HG03558 (cell line): ENCODE results near the gene KBTBD8.

Source experiments
- ATAC-seq: cut with Tn5 transposase; IDR thresholded peaks from one replicate; pipeline ENCODE4 v1.9.1; 2021; ENCODE audit warnings: moderate number of reproducible peaks; ENCODE audit not compliant: unreplicated experiment; ENCODE audit errors: extremely low read depth

The KBTBD8 gene, protein sequence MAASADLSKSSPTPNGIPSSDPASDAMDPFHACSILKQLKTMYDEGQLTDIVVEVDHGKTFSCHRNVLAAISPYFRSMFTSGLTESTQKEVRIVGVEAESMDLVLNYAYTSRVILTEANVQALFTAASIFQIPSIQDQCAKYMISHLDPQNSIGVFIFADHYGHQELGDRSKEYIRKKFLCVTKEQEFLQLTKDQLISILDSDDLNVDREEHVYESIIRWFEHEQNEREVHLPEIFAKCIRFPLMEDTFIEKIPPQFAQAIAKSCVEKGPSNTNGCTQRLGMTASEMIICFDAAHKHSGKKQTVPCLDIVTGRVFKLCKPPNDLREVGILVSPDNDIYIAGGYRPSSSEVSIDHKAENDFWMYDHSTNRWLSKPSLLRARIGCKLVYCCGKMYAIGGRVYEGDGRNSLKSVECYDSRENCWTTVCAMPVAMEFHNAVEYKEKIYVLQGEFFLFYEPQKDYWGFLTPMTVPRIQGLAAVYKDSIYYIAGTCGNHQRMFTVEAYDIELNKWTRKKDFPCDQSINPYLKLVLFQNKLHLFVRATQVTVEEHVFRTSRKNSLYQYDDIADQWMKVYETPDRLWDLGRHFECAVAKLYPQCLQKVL

DNA sequence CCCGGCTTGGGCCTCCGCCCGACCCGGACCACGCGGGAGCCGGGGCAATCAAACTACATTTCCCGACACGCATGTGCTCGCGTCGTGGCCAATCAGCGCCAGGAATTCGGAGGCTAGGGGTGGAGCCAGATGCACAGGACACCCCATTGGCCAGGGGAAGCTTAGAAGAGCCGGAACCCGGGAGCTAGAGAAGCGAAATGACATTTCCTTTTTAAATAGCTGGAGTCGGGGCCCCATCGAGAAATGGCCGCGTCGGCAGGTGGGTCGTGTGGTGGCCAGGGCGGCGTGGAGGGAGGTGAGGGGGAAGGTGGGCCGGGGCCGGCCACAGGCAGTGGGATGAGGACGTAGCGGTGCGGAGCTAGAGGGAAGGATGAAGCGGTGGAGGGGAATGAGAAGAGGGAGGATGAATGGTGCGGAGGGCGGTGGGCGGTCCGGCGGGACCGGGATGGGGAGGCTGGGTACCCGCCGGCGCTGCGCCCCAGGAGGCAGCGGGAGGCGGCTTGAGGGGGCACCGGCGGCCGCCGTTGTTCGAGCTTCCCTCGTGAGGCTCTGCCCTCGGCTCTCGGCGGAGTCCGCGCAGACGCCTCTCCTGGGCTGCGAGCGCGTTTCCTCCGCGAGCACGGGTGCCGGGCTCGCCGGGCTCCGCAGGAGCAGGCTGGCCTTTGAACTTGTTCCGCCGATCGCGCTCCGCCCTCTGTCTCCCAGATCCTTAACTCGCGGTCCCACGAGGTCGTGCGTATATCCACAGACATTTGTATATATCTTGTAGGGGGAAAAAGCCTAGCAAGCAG lies at the start of gene KBTBD8:
TSS of gene KBTBD8 (plus strand) at position 195 of the 791 bp plus-strand sequence. CDS start at position 244, 49 bp downstream.
- peak; percentile 78 for ATAC-seq

DNA sequence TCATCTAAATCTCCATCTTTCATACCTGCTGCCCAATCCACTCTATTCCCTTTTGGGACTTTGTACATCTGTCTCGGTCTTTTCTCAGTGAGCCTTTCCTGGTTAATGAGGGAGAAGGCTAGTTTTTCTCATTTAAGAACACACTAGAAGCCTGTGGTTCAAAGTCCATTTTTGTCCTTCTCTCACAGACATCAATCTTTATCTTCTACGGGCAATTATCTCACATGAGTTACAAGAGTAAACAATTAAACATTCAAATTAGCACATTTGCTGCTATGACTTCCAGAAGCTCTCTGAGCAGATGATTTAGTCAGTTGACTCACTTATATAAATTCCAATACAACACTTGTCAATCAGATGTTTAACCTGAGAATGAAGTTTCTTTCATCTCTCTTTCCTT lies 49.3 kb upstream of the KBTBD8 start:
- ATAC-seq = no peak

DNA sequence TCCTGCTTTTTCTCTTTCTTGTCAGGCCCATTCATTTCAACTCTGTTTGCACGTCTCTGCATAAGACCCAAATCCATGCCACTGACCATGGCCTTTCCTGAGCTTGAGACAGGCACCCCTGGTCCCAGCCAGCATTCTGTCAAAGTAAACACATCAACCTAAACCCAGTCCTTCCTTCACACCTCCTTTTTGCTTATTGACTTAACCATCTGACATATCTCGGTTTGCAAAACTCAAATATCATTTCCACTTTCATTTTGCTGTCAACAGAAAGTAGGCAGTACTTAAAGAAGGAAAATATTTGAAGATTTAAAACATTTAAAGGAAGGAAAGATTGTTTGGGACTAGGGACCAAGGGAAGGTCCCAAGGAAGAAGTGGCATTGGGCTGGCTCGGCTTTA lies 48.2 kb upstream of the KBTBD8 start:
- no peak for ATAC-seq

DNA sequence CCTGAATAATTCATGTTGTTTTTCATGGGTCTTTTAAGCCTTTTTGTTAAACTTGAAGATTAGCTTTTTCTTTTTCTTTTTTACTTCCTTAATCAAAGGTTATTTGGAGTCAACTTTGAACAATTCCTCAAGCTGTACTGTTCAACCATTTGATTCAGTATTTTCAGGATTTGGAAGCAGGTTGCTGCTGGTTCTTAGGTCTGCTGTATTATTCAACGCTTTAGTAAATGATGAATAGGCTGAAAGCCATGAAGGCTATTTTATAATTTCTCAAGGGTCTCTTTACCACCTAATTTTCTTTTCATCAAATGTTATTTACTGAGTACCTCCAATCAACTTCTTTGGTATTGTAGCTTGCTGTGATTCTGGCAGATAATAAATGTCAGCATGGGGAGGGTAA lies 45.8 kb upstream of the KBTBD8 start:
- ATAC-seq = no peak

DNA sequence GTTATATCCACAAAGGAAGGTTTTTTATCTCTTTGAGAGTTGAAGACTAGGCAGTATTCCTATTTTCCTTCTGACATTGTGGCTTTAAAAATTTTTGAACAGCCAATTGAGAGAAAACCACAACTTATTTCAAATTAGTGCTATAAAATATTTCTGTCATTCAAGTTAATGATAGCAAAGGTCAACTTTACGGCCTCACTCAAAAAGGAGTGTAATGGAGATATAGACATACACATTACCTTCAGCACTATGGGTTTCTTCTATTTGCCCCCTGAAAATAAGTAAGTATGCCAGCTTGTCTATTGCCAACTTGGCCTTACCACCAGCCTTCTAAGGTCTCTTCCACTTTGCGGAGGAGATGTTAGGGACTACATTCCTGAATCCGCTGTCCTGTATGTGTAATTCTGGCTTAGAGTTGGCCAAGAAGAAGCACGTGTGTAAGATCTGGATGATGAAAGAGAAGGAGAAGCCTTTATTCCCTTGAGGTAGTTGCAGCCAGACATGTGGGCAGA lies 44.1 kb upstream of the KBTBD8 start:
- ATAC-seq = no peak

DNA sequence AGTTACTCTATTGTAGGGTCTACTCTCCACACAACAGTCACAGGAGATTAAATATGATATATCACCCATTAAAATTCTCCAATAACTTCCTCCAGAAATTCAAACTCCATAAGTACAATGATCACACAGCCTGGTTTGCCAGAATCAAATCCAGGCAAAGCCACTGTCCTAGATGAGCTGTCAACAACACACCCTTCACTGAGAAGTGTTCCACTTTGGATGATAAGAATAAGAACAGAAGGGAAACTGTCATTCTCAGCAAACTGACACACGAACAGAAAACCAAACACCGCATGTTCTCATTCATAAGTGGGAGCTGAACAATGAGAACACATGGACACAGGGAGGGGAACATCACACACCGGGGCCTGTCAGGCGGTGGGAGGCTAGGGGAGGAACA lies 41.4 kb upstream of the KBTBD8 start:
- no peak for ATAC-seq

DNA sequence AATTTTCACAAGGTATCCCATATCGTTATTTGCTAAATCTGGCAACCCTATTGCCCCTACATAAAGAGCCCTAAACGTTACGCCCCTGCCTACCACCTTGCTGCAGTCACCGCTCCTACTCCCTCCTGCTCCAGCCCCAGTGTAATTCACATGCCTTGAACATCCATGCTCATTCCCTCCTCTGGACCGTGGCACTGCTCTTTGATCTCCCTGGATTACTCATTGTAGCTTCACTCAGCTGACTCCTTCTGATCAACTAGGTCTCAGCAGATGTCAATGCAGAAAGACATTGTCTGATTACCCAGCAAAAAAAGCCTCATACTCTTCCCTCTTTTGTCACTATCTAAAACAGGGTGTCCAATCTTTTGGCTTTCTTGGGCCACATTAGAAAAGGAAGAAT lies 40.7 kb upstream of the KBTBD8 start:
- no peak for ATAC-seq

DNA sequence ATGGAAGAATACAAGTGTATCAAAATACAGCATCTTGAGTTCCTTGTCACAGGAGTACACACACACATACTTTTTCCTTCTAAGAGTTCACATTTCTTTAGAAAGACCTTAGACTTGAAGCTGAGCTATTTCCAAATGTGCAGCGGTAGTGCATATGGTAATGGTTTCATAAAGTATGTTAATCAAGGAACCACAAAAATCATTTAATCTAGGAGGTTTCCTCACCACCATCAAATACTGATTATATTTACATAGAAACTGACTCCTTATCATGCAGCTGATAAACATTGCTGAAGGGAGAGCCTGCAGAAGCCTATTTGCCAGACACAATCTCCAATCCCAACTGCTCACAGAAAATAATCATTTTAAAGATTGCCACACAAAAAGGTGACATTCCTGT lies 40.0 kb upstream of the KBTBD8 start:
- ATAC-seq = no peak

DNA sequence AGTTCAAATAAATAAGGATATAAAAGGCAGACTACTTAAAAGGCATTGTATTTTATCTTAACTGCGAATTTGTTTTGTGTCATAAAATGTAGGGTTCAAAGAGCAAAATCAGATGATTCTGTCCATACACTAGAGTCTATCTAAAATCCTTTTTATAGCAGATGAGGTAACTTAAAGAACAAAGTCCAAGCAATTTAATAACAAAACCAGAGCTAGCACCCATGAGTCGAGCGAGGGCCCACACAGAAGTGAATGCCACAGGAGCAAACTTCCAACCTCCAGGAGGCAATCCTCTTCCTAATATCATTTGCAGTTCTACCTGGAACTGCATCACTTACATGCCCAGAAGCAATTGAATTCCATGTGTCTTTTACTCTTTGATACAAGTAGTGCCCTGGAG lies 35.4 kb upstream of the KBTBD8 start:
- ATAC-seq = no peak

DNA sequence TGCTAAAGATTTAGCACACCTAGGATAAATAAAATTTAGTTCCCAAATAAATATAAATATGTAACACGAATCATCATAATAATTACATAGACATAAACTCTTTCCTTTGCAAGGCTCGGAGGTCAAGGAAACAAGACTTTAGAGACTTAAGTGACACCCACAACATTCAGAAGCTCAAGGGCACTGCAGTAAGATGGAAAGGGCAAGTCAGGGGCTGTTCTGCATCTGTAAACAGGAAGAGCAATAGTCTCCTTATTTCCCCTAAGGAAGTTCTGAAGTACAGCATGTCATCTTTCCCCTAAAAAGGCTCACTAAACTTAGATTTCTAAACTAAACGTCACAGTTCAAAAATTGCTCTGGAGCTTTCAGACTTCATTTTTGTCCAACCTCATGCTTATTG lies 26.9 kb upstream of the KBTBD8 start:
- no peak for ATAC-seq

DNA sequence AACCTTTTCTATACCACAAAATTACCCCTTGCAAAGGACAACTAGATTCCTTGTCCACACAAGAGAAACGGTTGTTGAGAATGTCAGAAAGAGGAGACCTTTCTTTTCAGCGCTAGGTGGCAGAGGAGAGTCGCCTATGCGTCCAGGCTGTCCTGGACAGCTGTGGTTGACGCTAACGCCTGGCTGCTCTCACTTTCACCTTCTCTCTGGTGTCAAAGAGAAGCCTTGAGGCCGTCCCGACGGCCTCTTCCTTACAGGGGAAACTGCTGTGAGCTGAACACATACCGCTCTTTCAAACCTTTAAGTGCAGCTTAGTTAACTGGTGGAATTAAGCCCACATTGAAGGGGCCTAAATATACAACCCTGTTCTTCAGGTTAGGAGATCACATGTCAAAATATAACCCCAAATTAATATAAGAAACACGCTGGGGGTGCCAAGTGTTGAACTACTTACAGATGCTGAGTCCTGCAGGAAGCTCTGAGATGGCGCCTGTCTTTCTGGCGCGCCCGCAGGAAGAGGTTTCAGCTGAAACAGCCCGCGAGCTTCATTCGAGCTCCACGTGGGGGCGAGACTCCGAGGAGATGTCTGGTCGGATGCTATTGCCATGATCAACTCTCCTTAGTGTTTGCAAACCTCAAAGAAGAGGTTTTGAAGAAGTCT lies 26.1 kb upstream of the KBTBD8 start:
- peak; percentile 99 for ATAC-seq

DNA sequence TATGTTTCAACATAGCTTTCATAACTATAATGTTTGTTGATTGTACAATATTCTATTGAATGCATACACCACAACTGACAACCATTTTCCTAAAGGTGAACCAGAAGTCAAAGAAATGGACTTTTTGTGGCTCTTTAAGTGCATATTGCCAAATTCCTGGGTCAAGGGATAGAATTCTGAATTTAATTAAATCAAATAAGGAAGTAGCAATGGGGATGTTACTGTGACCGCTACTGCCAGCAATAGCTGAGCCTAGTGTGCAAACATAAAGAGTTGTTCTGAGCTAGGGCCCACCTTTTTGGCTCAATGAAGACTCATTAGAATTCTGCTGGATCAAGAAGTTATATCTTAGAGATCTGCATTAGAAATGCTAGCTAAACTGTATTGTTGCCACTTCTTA lies 17.3 kb upstream of the KBTBD8 start:
- no peak for ATAC-seq

DNA sequence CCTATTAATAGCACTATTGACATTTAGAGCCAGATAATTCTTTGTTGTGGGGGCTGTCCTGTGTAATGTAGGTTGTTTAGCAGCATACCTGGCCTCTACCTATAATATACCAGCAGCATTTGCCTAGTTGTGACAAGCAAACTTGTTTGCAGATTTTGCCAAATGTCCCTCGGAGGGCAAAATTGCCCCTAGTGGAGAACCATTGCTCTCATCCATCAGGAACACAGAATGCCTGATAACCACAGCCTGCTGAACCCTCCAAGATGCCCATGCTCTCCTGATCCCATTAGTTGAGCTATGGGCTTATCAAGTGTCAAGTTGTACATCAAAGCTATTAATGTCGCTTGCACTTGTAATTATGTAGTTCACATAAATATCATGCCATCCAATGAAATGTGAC lies 15.0 kb upstream of the KBTBD8 start:
- ATAC-seq = no peak

DNA sequence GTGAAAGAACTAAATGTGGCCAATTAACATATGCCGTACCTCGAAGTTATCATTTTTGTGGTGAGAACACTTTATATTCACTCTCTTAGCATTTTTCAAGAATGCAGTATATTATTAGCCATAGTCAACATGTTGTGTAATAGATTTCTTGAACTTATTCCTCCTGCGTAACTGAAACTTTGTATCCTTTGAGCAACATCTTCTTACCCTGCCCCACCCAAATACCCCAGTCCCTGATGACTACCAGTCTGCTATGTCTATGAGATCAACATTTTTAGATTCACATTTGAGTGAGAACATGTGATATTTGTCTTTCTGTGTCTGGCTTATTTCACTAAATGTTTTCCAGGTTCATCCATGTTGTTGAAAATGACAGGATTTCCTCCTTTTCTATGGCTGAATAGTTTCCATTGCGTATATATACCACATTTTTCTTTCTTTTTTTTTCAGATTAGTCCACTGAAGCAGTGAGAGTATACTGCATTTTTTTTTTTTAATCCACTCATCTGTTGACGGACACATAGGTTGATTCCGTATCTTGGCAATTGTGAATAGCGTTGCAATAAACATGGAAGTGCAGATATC lies 12.7 kb upstream of the KBTBD8 start:
- ATAC-seq = no peak

DNA sequence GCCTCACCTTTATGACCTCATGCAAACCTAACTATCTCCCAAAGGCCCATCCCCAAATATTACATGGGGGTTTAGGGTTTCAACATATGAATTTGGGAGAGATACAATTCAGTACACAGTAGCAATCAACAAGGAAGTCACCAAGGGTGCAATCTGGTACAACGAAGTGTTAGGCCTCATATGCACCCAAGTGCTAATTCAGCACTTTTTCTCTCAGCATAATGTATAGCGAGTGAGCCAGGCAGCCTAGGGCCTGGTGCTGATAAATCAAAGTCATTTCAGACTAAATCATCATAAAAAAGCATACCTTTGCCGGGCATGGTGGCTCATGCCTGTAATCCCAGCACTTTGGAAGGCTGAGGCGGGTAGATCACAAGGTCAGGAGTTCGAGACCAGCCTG lies 11.7 kb upstream of the KBTBD8 start:
- no peak for ATAC-seq

DNA sequence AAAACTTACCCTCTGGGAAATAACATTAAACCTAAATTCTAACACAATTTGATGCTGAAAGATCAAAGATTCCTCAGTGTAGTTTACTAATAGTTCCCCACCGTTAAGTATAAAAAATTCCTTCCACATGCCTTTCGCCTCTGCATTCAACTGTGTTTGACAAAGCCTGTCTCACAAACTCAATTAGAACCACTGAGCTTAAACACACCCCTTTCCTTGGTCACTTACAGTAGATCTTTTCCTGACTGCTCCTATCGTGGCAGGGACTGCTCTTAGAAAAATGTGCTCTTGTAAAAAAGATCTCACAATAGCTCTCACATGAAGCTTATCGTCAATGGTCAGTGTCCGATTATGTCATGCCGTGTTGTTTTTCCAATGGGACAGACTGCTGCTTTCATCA lies 8.9 kb upstream of the KBTBD8 start:
- ATAC-seq = no peak

DNA sequence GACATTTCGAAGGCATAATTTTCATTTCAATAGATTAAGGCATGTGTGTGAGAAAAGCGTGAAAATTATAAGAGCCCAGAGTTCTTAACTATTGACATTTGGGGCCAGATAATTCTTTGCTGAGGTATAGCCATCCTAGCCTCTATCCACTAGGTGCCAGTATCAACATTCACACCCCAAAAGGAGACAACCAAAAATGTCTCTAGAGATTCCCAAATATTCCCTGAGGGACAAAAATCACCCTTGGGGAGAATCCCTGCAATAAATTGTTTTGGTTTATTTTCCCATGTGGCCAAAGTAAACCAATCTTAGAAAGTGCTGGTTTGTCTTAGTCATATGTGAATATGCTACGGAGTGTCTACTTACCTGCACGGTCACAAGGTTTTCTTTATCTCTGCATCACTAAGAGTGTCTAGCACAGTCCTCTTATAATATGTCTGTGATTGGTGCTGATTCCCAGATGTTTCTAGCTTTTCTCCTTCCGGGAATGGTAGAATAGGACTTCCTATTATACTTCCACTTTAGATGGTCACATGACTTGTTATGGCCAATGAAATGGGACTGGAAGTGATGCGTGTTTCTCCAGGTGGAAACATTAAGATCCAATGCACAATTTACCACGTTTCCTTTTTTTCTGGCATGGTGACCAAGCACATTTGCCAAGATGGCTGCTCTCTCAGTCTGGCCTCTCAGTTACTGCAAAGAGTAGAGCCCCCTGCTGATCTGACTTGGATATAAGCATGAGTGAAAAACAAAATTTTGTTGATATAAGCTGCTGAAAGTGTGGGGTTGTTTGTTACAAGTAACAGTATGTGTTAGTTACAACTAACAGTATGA lies 8.0 kb upstream of the KBTBD8 start:
- peak; percentile 53 for ATAC-seq

DNA sequence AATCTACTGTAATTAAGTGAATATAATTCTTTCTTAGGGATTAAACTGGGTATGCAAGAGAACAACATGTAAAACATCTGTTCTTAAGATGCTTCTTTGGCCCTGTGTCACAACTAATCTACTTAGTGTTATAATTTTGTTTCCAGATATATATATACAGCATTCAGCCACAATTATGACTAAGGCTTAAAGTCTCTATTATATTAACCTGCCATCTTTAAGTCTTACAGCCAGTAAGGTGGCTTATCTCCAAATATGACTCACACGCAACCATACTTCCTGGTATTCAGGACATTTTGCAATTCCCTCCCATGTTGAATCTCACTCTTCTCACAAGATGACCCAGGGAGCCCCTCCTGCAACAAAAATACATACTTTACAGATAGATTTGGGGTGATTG lies 6.6 kb upstream of the KBTBD8 start:
- no peak for ATAC-seq

DNA sequence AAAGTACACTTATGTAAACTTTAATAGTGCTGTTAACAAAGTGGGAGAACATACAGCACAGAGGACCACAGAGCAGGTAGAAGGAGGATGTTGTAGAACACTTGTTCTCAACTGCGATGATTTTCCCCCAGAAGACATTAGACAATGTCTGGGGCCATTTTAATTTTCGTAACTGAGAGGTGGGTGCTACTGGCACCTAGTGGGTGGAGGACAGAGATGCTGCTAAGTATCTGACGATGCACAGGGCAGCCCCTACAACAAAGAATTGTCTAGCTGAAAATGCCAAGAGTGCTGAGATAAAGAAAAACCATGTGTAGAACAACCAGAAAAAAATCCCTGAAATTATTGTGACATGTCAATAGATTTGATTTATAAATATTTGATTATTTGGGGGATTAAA lies 5.0 kb upstream of the KBTBD8 start:
- no peak for ATAC-seq
